Fibroblast of gingiva (primary cell): Measurements from ENCODE around the gene HOXB5.

ENCODE experiments used
- DNase-seq: peaks from one replicate; pipeline ENCODE4 v3.0.0-alpha.2; 2011; ENCODE audit warnings: low read depth

Gene HOXB5

GRCh38 chr17:48593126-48593829 lies at the start of gene HOXB5:
HOXB5 (minus strand) TSS chr17:48593779; CDS start chr17:48593682, 97 bp downstream.
- no peak for DNase-seq

DNA sequence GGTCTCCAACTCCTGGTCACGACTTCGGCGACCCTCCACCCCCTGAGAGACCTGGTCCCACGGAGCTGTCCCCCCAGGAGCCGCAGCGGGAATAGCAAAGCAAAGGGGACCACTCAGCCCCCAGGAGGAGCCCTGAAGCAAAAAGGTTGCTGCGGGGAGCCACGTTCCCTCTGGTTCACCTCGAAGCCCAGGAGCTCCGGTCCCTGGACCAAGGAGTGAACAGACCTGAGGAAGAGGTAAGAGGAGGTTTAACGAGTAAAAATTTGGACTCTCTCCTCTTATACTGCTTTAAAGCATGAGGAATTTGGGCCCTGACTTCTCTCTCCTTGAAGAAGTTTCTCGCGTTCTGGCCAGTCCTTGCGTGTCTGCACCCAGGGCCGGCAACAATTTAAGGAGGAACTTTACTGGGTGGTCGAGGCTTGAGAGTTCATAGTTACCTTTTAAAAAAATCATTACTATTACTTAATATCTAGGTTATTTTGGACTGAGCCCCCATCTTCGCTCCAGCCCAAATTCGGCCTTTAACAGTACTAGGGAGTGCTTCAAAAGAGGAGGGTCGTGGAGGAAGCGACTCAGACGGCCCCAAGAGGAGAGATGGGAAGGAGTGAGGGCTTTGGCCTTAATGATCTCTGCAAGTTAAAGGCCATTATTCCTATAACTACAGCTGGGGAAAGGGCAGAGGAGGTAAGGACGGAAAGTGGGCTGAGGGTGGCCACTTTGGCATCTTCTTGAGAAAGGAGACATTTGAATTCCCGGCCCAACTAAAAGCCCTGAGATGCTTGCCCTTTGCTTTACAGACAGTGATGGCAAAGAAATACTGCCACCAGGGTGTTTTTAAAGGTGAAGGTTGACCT lies 49.5 kb upstream of the HOXB5 start:
- no peak for DNase-seq

DNA sequence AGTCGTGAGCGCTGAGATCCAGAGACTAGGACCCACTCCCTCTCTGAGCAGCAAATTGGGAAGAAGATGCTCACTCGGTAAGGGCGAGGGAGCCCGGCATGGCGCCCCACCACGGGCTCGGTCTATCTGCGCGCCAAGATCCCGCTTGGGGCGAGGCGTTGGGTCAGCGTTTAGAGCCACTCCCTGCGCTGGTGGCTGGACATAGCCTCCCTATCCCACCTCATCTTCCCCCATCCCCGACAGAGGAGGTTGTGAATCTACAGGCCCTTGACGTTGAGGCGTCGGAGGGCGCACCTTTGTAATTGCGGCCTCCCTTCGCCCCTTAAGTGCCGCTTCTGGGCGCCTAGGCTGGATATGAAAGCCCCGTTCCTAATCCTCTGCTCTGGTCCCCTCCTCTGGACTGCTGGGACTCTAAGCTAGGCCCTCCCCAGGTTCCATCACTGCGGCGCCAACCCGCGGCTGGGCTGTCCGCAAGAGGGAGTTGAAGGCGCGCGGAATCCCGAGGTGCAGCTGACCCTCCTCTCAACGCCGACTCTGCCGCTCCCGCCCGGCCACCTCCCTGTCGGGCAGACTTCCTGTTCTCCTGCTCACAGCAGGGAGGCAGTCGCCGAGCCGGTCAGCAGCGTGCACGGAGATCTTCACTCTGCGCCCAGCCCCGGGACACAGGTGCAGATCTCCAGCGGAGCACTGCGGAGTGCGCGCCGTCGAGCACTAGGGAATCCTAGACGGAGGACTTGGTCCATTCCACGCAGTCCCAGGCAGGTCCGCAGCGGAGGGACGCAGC lies 48.7 kb upstream of the HOXB5 start:
- DNase-seq: no peak

DNA sequence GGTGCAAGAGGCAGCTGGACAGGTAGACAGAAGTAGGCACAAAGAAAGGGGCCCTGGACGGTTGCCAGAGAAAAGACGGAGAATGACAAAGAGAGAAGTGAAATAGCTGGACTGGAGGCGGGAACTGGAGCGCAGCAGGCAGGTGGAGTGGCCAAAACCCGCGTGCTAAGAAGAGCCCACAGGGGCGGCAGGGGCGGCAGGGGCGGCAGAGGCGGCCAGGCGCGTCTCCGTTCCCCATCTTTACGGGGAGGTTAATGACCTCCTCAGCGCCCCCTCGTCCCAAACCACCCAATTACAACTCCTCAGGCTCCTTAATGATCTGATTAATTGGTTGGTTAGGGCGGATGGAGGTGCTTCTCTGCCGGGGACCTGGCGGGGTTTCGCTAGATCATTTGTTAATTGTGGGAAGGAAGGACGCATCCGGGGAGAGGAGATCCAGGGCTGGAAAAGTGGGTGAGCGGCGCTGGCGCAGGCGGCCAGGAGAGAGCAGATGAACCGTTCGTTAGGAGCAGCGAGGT lies 48.0 kb upstream of the HOXB5 start:
- no peak for DNase-seq

GRCh38 chr17:48640858-48641180 lies 47.2 kb upstream of the HOXB5 start:
- DNase-seq: no peak

DNA sequence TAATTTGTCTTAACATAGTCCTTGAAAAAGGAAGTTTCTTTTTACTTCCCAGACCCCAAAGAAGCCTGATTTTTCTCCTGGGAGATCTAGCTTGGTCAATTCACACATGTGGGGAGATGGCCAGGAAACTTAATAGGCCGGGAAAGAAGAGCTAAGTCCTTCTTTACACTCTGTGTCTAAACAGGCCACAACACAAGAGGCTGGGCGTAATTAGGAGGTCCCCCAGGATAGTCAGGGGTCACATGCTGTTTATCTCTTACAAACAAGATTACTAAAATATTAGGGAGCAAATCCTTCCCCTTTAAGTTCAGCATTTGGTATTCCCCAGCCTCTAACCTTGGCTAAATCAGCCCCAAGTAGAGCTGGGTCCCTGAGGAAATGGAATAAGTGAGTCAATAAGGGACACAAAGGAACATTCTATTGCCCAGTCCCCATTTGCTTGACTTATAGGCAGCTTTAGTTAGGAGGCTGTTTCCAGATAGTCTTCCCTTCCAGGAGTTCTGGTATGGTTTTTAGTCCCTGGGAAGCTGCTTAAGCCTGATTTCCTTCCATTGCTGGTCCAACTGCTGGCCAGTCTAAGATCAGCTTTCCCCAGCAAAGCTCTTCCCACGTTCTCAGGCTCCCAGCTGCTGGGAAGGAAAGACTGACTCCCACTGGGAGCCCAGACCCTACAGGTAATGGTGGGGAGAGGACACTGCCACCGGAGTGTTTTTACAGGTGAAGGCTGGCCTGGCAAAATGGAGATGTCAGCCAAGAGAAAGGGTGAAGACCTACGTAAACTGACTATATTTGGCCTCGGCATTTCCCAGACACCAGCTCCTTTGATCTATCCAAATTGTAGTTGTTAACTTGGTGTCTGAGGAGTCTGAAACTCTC lies 46.6 kb upstream of the HOXB5 start:
- DNase-seq: no peak

GRCh38 chr17:48639136-48639535 lies 45.6 kb upstream of the HOXB5 start:
- no peak for DNase-seq

DNA sequence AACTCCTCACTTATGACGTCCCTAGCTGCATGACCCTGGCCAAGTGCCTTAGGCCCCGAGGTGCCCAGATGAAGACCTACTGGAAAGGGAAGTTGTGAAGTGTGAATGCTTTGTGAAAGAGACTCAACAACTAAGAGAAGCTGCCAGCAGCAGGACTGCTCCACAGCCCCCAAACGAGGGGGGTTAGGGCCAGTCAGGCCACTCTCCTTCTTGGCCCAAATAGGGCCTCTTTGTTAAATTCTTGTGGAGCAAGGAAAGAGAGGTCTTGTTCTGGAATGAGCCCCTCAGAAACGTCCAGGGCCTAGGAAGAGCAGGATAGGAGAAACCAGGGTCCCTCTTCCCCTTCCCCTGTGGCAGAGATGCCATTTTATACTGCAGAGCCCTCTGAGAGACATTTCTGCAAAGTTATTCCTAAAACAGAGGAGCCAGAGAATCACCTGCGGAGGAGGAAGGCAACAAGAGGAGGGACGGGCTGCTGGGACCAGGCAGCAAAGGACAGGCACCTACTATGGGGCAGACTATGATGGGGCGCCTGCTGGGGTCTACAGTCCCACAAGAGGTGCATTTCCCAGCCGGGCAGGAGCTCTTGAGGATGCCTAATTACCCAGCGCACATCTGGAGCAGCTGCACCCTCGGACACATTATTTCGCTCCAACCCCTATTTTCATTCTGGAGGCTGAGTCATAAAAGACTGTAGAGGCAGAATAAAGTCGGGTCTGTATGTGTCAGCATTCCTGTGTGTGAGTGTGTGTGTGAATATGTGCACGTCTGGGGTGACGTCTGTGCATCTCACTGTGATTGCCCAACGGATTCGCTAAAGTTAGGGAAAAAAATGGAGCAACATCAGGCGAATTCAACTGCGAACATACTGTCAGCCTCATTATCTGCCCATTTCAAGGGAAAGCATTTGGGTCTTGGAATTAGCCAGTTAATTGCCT lies 44.0 kb upstream of the HOXB5 start:
- DNase-seq: no peak

GRCh38 chr17:48636177-48637018 lies 42.8 kb upstream of the HOXB5 start:
- DNase-seq: no peak

DNA sequence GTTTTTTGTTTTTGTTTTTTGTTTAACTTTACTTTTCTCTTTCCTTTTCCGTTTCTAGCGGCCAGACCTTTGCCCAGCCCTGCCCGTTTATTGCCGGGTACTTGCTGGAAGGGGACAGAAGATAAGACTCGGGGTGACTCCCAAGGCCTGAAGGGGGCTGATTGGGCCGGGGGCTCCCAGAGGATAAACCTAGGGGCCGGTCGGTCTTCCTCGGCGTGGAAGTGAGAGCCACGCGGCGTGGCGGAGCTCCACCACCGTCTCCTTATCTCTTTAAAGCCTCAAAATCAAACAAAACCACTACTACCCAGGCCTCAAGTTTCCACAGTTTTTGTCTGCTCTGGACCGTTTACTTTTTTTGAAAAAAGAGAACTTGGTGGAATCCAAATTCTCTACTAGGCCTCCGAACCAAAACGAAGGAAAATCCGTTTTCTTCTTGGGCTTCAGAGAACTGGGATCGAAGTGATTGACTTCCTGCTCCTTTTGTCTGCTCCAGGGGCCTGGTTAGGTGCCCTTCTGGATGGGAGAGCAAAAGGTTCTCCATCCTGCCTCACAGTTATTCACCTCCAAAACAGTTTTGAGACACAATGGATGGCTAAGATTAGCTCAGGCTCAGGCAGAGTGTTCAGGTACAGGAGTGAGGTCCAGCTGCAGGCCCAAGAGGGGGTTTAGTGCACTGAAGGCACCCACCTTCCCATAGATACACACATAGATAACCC lies 41.1 kb upstream of the HOXB5 start:
- DNase-seq: no peak

DNA sequence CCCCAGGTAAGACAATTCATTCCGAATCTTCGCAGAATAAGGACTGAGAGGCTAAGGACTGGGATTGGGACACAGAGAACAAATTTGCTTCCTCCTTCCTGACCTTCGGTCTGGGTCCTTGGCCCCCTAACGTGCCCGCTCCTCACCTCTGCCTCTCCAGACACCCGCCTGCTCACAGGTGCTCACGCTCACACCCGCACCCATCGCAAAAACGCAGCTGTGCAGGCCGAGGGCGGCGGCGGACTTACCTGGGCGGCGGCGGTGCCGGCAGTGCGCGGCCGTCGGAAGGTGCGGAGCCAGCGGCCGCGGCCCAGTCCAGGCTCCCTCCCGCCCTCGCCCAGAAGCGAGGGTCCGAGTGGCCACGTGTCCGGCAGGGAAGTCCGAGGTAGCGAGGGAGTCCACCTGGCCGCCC lies 39.7 kb upstream of the HOXB5 start:
- DNase-seq: no peak

DNA sequence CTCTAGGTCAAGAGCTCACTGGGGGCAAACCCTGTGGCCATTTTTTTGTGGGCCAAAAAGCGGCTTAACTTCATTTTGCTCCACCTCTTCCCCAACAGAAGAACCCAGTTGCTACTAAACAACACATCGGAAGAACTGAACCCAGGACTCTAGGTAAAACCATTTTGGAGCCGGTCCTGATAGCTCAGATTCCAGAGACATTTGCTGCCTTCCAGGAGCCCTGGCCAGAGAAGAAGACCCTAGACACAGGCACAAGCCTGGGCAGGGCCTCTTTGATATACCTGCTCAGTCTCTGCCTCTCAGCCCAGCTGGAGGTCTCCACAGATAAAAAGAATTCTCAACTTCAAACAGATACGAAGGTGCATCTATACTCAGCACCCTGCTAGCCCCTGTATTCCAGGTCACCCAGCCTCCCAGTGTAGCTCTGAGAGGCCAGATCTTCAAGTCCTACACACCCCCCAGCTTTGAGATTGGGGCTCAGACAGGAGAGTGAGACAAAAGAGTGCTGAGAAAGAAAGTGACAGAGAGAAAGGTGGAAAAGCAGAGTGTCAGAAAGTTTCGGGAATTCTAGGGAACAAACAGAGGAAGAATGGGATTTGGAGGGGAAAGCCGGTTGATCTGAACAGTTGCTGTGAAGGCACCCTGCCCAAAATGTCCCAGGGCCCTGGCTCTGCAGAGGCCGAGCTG lies 39.1 kb upstream of the HOXB5 start:
- no peak for DNase-seq

DNA sequence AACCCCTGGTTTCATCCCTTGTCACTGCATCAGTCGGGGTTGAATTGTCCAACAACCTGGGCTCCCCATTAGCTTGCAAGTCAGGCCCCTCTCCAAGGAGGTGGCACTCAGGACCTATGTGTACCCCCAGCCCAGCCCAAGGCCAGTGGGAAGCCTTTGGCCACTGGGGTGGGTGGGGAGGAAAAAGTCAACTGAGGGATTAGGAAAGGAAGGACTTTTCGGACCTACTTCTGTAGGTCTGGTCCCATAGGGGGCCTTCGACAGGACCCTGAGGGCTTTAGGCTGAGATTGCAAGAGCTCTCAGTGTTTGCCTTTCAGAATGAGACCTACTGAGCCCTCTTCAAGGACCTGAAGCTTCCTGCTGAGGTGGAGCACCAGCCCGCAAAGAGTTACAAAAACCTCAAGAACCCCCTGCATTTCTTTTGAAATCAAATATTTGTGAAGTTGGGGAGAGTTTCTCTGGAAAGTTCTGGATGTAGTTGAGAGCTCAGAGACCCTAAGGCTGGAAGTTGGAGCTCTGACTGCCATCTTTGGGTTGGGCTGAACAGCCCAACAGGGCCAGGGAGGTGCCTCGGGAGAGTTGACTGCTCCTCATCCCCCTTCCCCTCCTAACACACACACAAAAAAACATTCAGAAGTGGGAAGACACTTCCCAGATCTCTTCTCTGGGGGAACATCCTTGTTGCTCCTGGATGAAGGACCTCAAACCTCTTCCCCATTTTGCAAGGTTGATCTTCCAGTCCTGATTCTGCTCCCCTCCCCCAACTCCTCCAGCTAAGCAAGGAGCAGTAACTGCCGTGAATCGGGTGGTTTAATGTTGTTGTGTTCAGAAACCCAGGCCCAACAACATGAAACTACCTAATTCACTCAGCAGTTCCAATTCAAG lies 38.4 kb upstream of the HOXB5 start:
- no peak for DNase-seq

DNA sequence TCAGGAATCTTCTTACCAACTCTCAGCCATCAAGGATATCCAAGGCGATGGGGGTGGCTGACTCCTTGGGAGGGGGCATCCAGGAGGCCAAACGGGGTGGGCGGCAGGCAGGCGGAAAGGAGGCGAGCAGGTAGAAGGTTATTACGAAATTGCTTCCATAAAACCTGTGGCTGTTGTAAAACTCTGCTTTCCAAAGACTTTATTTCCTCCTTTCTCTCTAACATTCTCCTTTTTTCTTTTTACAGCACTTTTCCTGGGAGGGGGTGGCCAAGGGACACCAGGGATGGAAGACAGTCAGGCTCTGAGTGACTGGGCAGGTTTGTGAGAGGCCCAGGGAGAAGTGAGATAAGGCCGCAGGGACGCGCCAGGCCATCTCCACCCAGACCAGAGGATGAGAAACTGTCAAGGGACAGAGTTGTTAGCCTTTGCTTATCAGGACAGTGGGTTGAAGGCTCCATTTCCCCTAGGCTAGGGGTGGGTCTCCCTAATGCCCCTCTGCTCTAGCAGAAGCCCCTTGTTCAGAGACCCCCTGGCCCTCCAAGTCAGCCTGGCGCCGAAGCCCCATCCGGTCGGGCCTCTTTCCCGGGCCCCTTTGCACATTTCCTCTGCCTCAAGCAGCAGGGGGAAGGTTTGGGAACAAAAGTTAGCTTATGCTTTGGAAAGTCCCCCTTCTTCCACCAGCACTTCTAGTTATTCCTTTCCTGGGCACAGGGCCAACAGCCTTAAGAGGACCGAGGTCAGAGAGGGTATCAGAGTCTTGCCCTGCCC lies 37.5 kb upstream of the HOXB5 start:
- DNase-seq: no peak

- DNase-seq: no peak
Measured at GRCh38 chr17:48630009-48630924, 36.7 kb upstream of the HOXB5 start.
